ENCODE measurements around the gene FOXP1.

FOXP1 gene

GRCh38 chr3:71583566-71584393 lies at the start of gene FOXP1:
TSS of gene FOXP1 (minus strand) at chr3:71583728. CDS start at chr3:71198381, 385,347 bp downstream.
- peak; percentile 47 to 81 (median 77) for DNase-seq

DNA sequence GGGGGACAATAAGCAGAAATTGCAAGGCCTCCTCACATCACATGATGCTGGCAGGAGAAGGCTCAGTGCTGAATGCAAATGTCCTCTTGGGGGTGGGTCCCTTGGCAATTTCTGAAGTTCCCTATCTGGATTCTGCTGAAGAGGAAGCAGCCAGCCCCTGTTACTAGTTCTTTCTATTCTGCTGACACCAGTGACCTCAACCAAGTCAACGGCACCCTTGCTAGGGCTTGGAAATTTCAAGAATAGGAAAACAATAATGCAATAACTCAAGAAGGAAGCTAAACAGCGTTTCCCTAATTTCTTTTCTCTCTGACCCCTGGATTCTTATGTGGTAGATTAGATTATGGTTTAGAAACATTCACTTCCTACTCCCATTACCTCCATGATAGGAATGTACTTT lies 46.2 kb upstream of the FOXP1 start:
- DNase-seq: no peak

- peak in 1 of 3 experiments; percentile 18 for DNase-seq
Measured at GRCh38 chr3:71629289-71629688, 45.8 kb upstream of the FOXP1 start.

GRCh38 chr3:71628522-71628921 lies 45.0 kb upstream of the FOXP1 start:
- peak in 2 of 3 experiments; percentile 6 to 33 for DNase-seq

- no peak for DNase-seq
Measured at GRCh38 chr3:71625676-71626075, 42.1 kb upstream of the FOXP1 start.

- peak in 1 of 3 experiments; percentile 43 for DNase-seq
Measured at GRCh38 chr3:71621825-71622537, 38.5 kb upstream of the FOXP1 start.

- DNase-seq: no peak
Measured at GRCh38 chr3:71618538-71618937, 35.0 kb upstream of the FOXP1 start.

DNA sequence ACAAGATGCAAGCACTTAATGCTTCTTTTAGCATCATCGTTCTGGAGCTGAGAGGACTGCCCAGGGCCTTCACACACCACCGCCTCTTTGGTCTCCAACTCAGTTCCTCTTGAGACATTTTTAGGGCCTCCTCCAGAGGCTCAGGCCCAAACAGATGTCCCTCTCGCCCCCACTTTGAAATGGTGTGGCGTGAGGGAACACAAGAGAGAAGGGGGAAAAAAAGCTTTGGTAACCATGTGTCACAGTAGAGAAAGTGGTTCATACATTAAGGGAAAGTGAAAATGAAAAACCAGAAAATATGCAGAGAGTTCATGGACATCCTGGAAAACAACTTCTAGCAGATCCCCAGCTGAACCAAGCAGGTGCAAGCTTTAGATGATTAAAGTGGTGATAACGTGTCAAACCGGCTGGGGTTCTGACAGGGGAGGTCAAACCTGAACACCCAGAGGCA lies 33.1 kb upstream of the FOXP1 start:
- peak in 1 of 3 experiments; percentile 1 for DNase-seq

GRCh38 chr3:71614869-71615268 lies 31.3 kb upstream of the FOXP1 start:
- no peak for DNase-seq

GRCh38 chr3:71614426-71614825 lies 30.9 kb upstream of the FOXP1 start:
- DNase-seq: no peak

- DNase-seq: no peak
Measured at GRCh38 chr3:71611099-71611498, 27.6 kb upstream of the FOXP1 start.

- no peak for DNase-seq
Measured at GRCh38 chr3:71607364-71607763, 23.8 kb upstream of the FOXP1 start.

DNA sequence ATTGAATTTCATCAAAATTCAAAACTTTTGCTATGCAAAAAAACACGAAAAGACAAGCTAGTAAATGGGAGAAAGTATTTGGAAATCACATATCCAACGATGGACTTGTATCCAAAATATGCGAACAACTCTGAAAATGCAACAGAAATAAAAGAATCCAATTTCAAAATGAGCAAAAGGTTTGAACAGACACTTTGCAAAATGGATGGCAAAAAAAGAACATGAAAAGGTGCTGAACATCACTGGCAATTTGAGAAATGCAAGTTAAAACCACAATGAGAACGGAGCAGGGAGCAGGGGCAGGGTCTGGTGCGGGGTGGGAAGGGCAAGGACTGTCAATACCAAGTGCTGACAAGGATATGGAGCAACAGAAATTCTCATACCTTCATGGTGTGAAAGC lies 23.1 kb upstream of the FOXP1 start:
- DNase-seq: no peak

DNA sequence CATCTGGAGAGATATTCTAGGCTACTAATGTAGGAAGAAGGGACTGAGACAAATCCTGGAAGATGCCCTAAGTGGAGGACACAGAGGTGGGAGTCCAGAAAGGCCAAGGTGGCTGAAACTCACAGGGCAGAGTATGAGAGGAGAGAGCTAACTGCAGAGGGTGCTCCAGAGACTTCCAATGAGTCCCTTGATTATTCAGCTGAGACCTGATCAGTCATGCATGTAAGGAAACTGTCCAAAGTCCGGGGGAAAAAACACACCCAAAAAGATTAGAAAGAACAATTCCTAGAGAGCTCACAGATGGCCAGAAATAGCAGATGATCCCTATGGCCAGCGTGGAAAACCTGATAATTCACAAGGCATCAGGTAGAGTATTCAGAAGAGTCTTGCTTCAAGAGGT lies 18.7 kb upstream of the FOXP1 start:
- DNase-seq: no peak

- DNase-seq: no peak
Measured at GRCh38 chr3:71601811-71602210, 18.3 kb upstream of the FOXP1 start.

DNA sequence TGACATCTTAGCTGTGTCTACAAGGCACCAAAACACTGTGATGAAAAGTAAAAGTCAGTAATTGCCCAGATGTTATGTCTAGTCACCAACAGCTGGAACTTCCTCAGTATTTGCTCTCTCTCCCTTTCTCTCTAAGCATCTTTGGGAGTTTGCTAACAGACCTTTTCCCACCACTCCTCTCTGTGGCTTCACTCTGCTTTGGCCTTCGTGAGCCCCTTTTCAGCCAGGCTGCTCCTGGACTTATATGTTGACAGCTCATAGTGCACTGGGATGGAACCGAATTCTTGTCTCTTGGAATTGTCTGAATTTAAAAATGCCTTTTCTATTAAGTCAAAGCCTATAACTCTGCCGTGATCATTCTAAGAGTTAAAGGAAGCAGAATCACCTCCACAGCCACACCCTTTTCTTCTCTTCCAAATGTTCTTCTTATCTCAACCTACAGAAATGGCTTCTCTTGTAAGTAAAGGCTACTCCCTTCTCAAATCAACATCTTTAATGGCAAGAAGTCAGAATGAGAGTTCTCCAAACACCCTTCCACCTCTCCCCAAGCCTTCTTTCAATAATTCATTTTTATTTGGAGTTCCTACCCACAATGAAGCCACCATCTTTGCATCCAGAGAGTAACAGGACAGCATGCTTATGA lies 17.2 kb upstream of the FOXP1 start:
- no peak for DNase-seq

DNA sequence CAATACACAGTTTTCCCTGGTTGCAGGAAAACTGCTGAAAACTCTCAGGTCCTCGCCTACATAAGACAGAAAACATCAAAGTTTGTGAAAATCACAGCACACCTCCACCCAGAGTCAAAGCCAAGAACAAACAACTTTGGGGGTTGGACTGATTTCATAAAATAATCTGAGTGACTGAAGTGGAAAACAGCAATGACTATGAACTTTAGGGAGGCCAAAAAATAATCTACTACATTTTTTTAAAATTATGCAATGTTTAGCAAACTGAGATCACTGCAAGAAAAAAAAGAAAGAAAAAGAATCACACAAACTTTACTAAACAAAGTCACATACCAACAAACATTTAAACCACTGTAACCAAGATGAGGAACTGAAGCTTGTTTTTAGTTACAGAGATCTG lies 15.9 kb upstream of the FOXP1 start:
- no peak for DNase-seq

GRCh38 chr3:71598292-71598691 lies 14.8 kb upstream of the FOXP1 start:
- DNase-seq: no peak

DNA sequence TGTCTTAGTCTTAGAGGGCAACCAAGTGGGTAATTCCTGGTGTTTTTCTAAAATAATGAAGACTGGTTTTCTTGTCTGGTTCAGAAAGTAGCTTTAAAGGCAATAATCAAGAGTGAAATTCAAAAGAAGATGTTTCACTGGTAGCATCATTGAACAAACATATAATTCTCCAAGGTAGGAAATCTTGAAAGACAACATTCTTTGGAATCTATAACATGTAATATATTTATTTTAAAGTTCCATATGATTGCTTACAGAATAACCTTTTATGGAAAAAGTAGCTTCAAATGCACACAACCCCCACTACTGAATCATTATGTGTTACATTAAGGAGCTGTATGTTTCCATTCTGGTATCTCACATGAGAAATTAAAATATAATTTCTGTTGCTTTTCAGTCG lies 13.8 kb upstream of the FOXP1 start:
- no peak for DNase-seq

- no peak for DNase-seq
Measured at GRCh38 chr3:71593106-71593505, 9.6 kb upstream of the FOXP1 start.

GRCh38 chr3:71591101-71591500 lies 7.6 kb upstream of the FOXP1 start:
- DNase-seq: no peak

DNA sequence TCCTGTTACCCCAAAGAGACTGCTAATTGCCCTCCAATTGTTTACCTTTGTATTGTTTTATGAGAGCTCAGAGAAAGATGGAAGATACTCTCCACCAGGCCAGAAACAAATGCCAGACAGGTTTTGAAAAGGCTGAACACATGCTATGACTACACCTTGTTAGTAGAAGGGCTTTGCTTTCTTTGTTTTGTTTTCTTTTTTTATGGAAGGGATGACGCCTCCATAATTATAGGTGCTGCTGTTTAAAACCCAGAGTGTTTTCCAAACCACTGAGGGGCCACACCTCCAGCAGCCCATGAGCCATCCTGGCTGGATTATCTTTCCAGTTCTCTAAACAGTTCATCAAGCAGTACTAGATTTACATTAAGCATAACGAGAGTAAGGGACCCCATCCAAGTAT lies 5.6 kb upstream of the FOXP1 start:
- peak in 2 of 3 experiments; percentile 66 to 91 for DNase-seq

DNA sequence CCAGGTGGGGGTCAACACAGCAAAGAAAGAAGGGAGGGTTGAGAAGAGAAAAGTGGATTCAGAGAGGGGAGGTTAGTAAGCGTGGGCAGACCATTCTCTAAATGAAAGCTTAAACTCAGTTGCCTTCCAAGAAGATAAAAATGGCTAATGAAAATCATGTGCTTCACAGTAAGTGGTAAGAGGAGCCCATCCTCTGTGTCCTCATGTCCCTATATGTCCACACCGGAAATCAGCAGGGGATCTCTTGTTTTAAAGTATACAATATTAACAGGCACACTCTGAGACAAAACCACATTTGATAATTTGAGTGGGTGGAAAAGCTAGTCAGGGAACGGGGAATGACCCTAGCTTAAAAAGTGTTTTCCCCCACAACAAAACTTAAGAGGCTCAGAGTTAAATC lies 4.4 kb upstream of the FOXP1 start:
- peak in 2 of 3 experiments; percentile 25 to 31 for DNase-seq

DNA sequence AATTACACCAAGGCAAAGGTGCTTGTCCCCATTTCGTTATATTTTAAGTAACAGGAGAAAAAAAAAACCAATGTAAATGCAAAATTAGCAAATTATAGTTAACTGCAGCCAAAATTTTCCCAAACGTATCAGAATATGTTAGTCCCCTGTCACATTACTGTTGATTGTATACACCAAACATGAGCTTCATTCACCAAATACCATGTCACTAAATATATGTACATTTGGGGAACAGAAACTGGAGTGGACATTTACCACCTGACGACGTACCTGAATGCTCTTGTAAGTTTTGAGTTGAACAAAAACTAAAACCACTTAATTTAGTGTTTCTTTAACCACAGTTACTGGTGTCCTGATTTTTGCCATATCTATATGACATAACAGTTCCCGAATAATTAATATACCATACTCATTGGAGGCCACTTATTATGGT lies 3.3 kb upstream of the FOXP1 start:
- no peak for DNase-seq
